NT2/D1 (cell line): ENCODE measurements around the gene CLMN.

Experiments used
- SUZ12 ChIP-seq: IDR thresholded peaks from 2 replicates; pipeline ENCODE4 v1.6.1; 2011; ENCODE audit not compliant: insufficient read length, insufficient read depth; ENCODE audit errors: extremely low read depth
- YY1 ChIP-seq: IDR thresholded peaks from 2 replicates; pipeline ENCODE4 v1.6.1; 2011; ENCODE audit not compliant: insufficient read length, insufficient read depth

GRCh38 chr14:95220663-95221231, 99.0 kb downstream of the CLMN start:
- TF ChIP-seq SUZ12 = no peak
- no peak for TF ChIP-seq YY1
